NCI-H1930 (cell line): ENCODE results near the gene COG6.

ENCODE experiments used
- DNase-seq, 2 experiments: peaks; one replicate each; lab custom pipeline; 2025; lab: John Stamatoyannopoulos, UW

The COG6 gene

DNA sequence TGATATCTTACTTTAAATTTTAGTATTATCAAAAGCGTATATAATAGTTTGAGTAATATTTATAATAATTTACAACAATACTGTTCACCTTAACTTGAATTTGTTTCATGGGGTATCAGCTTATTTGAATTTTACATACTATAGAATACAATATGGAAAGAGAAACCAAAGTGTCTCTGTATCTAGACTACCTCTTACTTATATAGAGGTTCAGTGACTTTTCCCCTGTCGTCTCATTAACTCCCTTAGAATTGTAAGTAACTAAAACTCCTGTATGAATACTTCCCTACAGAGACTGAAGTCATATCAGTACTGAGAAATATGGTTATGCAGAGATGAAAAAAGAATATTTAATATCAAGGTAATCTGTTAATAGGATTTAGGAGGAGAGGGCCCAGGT lies 26.8 kb downstream of the COG6 start:
- no peak for DNase-seq

- DNase-seq: no peak
Observed at GRCh38 chr13:39682788-39683187, 27.3 kb downstream of the COG6 start.

DNA sequence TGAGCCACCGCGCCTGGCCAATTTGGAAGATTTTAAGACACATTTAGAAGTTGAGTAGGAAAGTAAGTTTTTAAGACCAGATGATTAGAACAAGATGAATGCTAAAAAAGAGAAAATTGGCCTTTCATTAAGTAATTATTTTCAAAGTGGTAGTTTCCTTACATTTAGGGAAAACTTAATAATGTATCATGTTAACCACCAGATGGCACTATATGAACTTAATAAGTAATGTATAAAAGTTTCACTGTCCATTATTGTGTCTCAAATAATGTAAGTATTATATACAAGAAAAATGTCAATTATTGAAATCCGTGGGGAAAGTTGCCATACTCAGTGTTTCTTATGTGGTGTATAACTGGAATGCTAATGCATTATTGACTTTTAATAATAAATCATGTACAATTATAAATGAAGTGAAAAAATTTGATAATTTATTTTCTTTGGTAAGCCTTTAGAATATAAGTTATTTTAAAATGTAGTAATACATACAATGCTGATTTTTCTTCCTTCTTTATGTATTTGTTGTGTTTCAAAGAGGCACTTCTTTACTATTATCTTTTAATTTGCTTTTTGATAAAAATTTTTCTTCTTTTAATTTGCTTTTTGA lies 29.2 kb downstream of the COG6 start:
- peak in 1 of 2 experiments; percentile 12 for DNase-seq

DNA sequence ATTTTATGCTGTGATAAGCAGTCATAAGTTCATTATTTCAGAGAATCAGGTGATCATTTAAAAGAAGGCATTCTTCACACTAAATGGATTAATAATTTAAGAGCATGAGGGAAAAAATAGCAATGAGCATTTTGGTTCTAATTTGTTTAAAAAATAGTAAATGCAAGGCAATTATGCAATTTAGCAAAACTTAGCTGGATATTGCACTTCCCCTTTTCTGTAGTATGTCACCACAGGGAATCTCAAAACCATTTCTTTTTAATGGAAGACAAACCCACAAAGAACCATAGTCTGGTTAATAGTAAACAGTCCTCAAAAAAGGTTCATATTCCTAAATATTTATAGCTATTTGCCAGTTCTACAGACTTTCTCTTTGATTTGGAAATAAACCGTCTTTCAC lies 30.2 kb downstream of the COG6 start:
- no peak for DNase-seq

GRCh38 chr13:39688278-39688677 lies 32.8 kb downstream of the COG6 start:
- DNase-seq: no peak

DNA sequence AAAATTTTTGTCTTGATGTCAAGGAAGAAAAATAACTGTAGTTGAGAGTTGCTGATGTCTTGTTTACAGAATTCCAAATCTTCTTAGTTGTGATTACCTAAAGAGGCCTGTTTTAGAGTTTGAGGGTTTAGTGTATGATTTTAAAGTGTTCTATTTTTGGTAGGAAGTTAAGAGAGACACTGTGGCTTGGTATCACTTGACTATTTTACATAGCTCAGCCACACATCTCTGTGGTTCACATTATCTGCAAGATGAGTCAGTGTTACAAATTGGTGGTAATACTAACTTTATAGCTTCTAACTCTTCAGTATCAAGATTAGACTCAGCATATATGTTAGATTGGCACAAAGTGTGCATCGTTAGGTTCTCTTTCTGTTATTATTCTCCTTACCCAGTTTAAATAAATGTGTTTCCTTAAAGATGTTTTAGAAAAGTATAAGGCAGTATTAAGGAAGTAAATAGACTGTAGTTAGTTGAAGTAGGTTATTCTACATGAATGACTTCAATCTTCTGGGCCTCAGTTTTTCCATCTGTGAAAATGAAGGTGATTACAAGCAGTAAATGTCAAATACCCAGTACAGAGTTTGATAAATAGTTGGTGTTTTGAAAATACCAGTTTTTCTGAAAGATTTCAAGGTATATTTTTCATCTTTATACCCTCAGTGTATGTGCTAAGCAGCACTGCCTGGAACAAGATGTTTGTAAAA lies 33.4 kb downstream of the COG6 start:
- no peak for DNase-seq

GRCh38 chr13:39692660-39693438 lies 37.4 kb downstream of the COG6 start:
- DNase-seq: no peak

DNA sequence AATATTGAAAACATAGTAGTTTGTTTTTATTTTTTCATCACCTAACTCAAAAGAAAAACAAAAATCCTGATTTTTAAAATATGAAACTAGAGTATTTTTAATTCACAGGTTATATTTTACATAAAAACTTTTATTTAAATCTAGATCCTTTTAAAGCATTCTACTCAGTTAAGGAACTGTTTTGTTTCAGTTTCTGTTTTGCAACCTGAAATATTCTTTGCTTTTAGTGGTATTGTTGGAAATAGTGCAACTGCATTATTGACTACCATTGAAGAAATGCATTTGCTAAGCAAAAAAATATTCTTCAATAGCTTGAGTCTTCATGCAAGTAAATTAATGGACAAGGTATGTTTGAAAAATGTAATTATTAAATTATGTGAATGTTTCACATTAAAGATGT lies 43.8 kb downstream of the COG6 start:
- no peak for DNase-seq

- no peak for DNase-seq
Observed at GRCh38 chr13:39712626-39713025, 57.2 kb downstream of the COG6 start.

GRCh38 chr13:39729156-39729555 lies 73.7 kb downstream of the COG6 start:
- DNase-seq: no peak

DNA sequence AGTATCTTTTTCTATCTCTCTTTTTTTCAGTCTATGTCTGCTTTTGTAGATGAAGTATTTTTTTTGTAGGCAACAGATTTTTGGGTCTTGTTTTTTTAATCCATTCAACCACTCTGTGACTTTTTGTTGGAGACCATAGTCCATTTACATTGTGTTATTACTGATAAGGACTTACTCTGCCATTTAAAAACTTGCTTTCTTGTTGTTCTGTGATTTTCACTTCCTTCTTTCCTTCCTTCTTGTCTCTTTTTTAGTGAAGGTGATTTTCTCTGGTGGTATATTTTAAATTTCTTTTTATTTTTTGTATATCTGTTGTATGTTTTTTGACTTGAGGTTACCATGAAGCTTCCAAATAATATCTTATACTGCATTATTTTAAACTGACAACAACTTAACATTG lies 79.5 kb downstream of the COG6 start:
- no peak for DNase-seq

GRCh38 chr13:39737047-39737446 lies 81.6 kb downstream of the COG6 start:
- no peak for DNase-seq

DNA sequence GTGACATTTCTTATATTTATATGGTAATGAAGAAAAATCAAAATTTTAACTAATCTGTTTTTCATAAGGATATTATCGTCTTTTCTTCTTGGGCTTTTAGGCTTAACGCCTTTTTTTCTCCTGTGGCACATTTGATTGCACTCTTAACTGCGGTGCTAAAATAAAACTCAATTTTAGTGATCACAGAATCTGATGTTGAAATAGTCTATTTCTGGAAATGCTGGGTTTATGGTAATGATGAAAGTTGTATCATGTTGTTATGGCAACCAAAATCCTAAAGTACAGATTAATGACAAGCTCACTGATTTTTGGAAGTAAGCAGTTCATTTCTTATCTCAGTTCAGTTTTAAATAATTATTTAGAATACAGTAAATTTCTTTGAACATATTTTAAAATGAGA lies 85.3 kb downstream of the COG6 start:
- no peak for DNase-seq

- no peak for DNase-seq
Observed at GRCh38 chr13:39748961-39749360, 93.5 kb downstream of the COG6 start.

DNA sequence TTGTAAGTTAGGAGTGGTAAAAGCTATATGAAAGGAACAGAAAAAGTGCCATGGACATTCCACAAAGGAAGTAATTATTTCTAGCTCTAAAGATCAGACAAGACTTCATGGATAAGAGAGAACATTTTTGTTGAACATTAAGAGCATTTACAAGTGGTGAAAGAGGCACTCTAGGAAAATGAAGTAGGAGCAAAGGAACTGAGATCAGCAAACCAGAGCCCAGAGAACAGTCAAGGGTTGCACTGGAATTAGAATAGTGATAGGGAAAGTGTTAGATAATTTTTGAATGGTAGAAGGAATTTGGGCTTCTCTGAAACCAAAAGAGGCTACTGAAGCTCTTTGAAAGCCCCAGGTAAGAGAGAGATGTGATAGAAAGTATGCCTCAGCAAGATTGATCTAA lies 94.1 kb downstream of the COG6 start:
- DNase-seq: no peak

GRCh38 chr13:39751805-39752204 lies 96.3 kb downstream of the COG6 start:
- no peak for DNase-seq

GRCh38 chr13:39760521-39760920 lies 105.1 kb downstream of the COG6 start:
- DNase-seq: no peak

DNA sequence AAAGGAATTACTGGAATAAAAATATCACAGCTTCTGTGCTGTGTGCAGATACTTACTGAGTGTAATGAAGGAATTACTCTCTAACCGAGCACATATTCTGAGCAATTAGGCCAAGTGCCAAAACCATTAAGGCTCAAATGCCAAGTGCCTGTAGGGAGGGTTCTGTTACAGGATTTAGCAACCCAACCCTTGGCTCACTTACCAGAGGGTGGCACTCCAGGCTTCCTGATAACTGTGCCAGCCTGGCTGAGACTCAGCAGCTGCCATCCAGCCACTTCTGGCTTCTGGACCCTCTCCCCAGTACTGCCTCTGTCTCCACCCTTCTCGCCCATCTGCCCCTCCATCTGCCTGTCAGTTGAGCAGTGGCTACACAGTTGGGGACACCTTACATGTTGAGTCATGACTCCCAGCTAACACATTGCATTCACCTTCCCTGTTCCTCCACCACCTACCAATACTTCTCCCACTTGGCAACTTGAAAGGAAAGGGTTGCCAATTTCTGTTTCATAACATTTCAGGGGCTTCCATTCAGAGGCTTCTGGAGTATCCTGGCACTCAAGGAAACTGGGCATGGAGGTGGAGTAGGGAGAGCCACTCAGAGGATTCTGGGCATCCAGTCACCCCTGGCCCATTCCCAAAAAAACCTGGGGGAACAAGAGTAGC lies 110.5 kb downstream of the COG6 start:
- DNase-seq: peak; percentile 1 to 17

DNA sequence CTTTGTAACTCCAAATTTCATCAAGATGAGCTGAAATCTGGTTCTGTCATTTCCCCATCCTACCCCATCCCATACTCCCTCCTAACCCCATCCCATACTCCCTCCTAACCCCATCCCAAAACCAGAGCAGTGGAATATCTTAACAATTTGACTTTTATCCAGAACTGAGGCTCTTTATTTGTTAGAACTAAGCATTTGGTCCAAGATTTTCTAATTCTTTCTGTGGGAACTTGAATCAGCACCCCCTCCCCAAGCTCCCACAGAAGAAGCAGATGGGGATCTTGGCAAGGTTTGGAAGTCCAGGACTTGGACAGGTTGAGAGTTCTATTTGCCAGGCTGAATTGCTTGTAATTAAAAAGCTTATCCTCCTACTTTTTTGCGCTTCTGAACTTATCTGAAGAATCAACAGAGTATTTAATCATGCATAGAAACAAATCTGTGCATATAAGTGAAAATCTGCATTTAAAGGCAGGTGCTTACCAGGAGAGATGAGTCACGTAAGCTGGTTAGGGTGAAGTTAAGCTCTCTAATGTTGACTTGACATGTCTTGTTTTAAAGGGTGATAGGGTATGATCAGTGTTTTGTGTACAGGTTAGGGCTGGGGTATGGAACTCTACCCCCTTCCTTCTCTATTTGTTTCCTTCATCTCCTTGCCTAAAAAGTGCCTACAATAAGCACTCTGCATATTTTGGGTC lies 111.1 kb downstream of the COG6 start:
- no peak for DNase-seq

DNA sequence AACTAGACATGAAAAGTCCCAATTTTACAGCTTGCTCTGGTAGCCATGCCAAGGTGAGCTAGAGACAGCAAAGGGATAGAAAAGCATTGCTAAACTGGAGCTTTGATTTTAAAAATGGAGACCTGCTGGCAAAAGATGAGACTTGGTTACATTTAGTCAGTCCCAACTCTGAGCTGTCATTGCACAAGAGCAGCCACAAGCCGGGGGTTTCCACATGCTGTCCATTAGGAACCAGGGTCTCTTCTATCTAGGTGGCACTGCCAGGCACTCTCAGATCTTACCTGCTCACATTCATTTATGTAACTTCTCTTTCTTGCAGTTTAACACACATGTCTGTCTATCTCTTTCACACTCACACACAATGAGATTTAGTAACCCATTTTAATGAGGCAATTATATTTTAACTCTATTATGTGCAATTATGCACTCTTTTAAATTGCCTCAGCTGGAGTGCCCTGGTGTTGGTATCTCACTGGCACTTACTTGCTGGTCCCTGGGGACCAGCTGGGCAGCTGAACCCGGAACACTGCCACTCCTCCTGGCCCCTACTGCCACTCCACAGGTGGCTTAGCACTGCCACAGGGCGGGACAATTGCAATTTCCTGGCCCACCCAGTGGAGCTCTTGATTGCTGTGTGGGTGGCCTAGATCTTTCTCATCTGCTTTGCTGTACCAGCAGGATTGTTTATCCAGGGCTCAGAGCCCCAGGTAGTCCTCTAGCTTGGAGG lies 112.5 kb downstream of the COG6 start:
- no peak for DNase-seq

DNA sequence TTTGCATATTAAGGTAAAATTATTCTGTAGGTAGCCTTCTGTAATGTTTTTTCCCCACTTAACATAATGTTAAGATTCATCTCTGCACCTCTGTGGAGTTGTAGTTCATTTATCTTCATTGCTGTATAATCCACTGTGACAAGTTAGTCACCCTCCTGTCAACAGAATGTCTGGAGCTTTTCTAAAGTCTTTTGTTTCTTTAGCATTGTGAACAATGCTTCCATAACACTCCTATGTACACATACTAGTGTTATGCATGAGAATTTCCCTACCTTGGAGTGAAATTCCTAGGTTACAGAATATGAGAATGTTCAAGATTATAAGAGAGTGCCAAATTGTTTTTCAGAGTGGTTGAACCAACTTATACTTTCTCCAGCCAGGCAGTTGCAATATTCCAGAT lies 113.5 kb downstream of the COG6 start:
- no peak for DNase-seq
